Esophagus muscularis mucosa (tissue), 4 donors: ENCODE results near the gene PCGF5. TPM values are rescaled to one million over a fixed set of nuclear protein-coding genes. Genes with fewer than 3 reads are reported as not detected.

Experiments
- DNase-seq: peaks from one replicate; pipeline ENCODE4 v3.0.0-alpha.2; 2017; ENCODE audit errors: extremely low spot score
- H3K27ac ChIP-seq, 4 donors: fragments of 200-600 bp; sonication (generic); replicated peaks in 1 of 4; 1 replicate in 3 of 4; 2 replicates in 1 of 4; pipeline ENCODE4 v1.5.1; 2016 to 2019; ENCODE audit warnings: mild to moderate bottlenecking in 1 of 4
- H3K27me3 ChIP-seq, 4 donors: fragments of 200-600 bp; sonication (generic); one replicate each; pipeline versions ENCODE4 v1.5.1 to v1.6.0; 2016 to 2019
- H3K36me3 ChIP-seq, 4 donors: fragments of 200-600 bp; sonication (generic); one replicate each; pipeline ENCODE4 v1.5.1; 2016 to 2019
- H3K4me1 ChIP-seq, 4 donors: fragments of 200-600 bp; sonication (generic); one replicate each; pipeline ENCODE4 v1.5.1; 2016 to 2019
- H3K4me3 ChIP-seq, 4 donors: fragments of 200-600 bp; sonication (generic); 1 replicate in 2 of 4; 2 replicates in 2 of 4; pipeline ENCODE4 v1.5.1; 2016 to 2019; ENCODE audit warnings: mild to moderate bottlenecking in 4 of 4, moderate library complexity in 1 of 4
- H3K9me3 ChIP-seq, 4 donors: fragments of 200-600 bp; sonication (generic); 1 replicate in 3 of 4; 2 replicates in 1 of 4; pipeline ENCODE4 v1.5.1; 2016 to 2019
- EP300 ChIP-seq: sonication (generic); formaldehyde crosslinking; IDR thresholded peaks from one replicate; pipeline ENCODE4 v1.6.1; 2017; ENCODE audit warnings: antibody characterized with exemption
- POLR2A ChIP-seq: fragments of 450-650 bp; IDR thresholded peaks from one replicate; pipeline ENCODE4 v1.6.1; 2017; ENCODE audit warnings: antibody characterized with exemption, moderate library complexity, mild to moderate bottlenecking, low read depth
- POLR2AphosphoS5 ChIP-seq, 2 donors: sonication (generic); formaldehyde crosslinking; IDR thresholded peaks; one replicate each; pipeline ENCODE4 v1.6.1; 2017; ENCODE audit warnings: antibody characterized with exemption in 2 of 2
- WGBS: methylation state at CpG from one replicate; pipeline ENCODE4 v1.1.5; 2018; 5-methylcytosine and 5-hydroxymethylcytosine counted together
- intact Hi-C: fragments of 100-400 bp; cut with DNase I; formaldehyde crosslinking; loops from one replicate; pipeline ENCODE4 v1.15.1; 2023
- total RNA-seq, 4 donors: library from RNA; depleted of rRNA; stranded (reverse); fragments of >200 nt; gene quantifications; one replicate each; pipeline versions ENCODE4 v1.1.0 to v1.2.1, GENCODE V29; 2016
- TF ChIP-seq, protein P1 (sequence below), 3 experiments: fragments of 200-600 bp in 2 of 3; fragments of 450-650 bp in 1 of 3; sonication (generic) in 2 of 3; IDR thresholded peaks; one replicate each; pipeline ENCODE4 v1.5.1; 2017 to 2019; ENCODE audit warnings: antibody characterized with exemption in 3 of 3, mild to moderate bottlenecking in 2 of 3, moderate library complexity in 1 of 3

The PCGF5 gene
- total RNA-seq, 4 donors from 2014 or later: 41.6 to 62.7 (median 52.6) TPM

DNA sequence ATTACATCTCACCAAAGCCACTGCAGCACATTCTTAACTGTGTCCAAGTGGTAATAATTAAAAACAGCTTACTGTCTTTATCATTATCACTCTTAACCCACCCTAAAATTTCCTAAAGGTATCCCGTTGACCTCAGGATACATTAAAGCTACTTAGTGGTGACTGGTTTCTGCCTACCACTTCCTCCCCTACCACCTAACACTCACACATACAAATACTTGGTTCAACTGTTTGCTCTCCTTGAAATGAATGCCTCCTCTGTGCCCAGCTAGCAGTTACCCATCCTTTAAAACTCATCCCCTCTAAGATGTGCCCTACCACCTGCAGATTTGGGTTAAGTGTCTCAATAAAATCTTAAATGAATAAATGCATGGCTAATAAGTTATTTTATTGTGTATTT, 7.1 kb downstream of the PCGF5 start:
- peaks cover 0 to 7% (median 3%) of the 10 kb centered on the region in 4 donors for H3K36me3 ChIP-seq
- WGBS: 55% methylated on average over 1 of the region's 1 CpG
- intact Hi-C loops: no loop called here
- H3K27ac ChIP-seq: no peak overlapping the region
- no peak for TF ChIP-seq POLR2AphosphoS5 (IDR thresholded peaks at IDR 0.05)
- TF ChIP-seq POLR2A: no peak
- TF ChIP-seq EP300: no peak
- TF ChIP-seq, protein P1, sequence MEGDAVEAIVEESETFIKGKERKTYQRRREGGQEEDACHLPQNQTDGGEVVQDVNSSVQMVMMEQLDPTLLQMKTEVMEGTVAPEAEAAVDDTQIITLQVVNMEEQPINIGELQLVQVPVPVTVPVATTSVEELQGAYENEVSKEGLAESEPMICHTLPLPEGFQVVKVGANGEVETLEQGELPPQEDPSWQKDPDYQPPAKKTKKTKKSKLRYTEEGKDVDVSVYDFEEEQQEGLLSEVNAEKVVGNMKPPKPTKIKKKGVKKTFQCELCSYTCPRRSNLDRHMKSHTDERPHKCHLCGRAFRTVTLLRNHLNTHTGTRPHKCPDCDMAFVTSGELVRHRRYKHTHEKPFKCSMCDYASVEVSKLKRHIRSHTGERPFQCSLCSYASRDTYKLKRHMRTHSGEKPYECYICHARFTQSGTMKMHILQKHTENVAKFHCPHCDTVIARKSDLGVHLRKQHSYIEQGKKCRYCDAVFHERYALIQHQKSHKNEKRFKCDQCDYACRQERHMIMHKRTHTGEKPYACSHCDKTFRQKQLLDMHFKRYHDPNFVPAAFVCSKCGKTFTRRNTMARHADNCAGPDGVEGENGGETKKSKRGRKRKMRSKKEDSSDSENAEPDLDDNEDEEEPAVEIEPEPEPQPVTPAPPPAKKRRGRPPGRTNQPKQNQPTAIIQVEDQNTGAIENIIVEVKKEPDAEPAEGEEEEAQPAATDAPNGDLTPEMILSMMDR (IDR thresholded peaks at IDR 0.05): no peak
- H3K27me3 ChIP-seq: no peaks in the 10 kb centered on the region
- no peak for DNase-seq
- no peak overlapping the region for H3K4me3 ChIP-seq
- no peaks in the 10 kb centered on the region for H3K9me3 ChIP-seq
- peaks cover 14 to 33% (median 18%) of the 10 kb centered on the region in 4 donors for H3K4me1 ChIP-seq

DNA sequence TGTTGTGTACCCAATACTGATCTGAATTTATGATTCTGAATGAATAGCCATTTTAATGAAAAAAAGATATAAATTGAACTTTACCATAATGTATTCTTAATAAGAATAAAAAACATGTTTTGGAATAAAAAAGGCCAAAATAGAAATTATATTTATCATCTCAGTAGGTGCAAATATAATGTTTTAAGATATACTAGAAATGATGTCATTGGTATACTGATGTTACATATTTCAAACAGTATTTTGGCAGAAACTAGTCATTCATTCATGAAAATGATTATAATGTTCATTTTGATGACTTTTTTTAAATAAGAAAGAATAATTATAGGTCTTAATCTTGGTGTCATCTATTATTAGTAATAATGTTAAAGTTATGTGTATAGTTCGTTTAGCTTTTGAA, 9.2 kb downstream of the PCGF5 start:
- no peak for DNase-seq
- peaks cover 0 to 7% (median 3%) of the 10 kb centered on the region in 4 donors for H3K36me3 ChIP-seq

DNA sequence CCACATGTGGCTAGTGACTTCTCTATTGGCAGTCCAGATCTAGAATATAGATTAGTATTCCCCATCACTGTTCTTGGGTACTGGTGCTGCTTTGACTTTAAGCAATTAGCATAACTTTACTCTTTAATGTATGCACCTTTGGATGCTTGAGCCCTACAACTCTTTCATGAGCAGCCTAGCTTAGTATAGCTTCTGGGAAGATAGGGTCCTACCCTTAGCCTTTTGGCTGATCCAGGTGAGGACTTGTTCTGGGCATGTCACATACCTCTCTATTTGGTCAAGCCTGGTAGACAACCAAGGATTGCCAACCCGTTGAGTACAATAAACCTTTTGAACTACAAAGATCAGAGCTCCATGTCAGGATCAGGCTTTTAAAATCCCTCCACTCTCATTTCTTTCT, 17.7 kb downstream of the PCGF5 start:
- 72% methylated on average over 1 of the region's 1 CpG for WGBS
- intact Hi-C loops: no loop called here
- Histone ChIP-seq H3K9me3 (no peaks in the 10 kb centered on the region), H3K27ac (no peak overlapping the region), H3K4me3 (no peak overlapping the region), H3K4me1 (peaks cover 0 to 6% (median 0%) of the 10 kb centered on the region in 4 donors), H3K36me3 (peaks cover 0 to 6% (median 1%) of the 10 kb centered on the region in 4 donors), H3K27me3 (no peaks in the 10 kb centered on the region)
- TF ChIP-seq POLR2AphosphoS5 (IDR thresholded peaks at IDR 0.05) (no peak), EP300 (no peak), POLR2A (no peak)
- TF ChIP-seq, protein P1 (IDR thresholded peaks at IDR 0.05): no peak
- no peak for DNase-seq

More for the DNA sequence above, 9.2 kb downstream of the PCGF5 start:
- no peak overlapping the region for H3K27ac ChIP-seq
- intact Hi-C loops: no loop called here
- no peaks in the 10 kb centered on the region for H3K27me3 ChIP-seq
- no peak for TF ChIP-seq POLR2AphosphoS5 (IDR thresholded peaks at IDR 0.05)
- TF ChIP-seq, protein P1 (IDR thresholded peaks at IDR 0.05): no peak
- TF ChIP-seq EP300: no peak
- no peak for TF ChIP-seq POLR2A
- 35% methylated on average over 1 of the region's 1 CpG for WGBS
- no peak overlapping the region for H3K4me3 ChIP-seq
- H3K4me1 ChIP-seq: peaks cover 0 to 13% (median 6%) of the 10 kb centered on the region in 4 donors
- H3K9me3 ChIP-seq: no peaks in the 10 kb centered on the region

DNA sequence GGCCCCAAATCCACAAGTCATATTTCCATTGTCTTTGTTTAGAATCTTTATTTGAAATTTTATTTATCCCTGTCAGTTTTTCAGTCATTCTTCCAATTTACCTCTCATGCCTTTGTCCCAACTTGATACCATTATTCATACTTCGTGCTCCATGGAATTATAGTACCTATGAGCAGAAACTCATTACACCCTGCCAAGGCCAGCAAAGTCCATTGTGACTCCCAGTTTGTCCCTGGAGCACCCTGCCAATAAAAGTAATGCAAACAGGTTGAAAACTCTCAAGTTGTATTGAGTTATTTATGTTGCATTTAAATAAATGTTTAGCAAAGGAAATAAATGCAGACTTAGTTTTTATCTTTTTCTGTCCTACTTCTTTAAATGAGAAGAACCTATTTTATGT, 19.3 kb downstream of the PCGF5 start:
- Histone ChIP-seq H3K4me3 (no peak overlapping the region), H3K4me1 (no peaks in the 10 kb centered on the region), H3K27ac (no peak overlapping the region), H3K9me3 (no peaks in the 10 kb centered on the region), H3K27me3 (no peaks in the 10 kb centered on the region), H3K36me3 (peaks cover 0 to 6% (median 1%) of the 10 kb centered on the region in 4 donors)
- DNase-seq: no peak
- intact Hi-C loops: no loop called here
- 96% methylated on average over 1 of the region's 1 CpG for WGBS
- TF ChIP-seq POLR2AphosphoS5 (IDR thresholded peaks at IDR 0.05) (no peak), POLR2A (no peak), EP300 (no peak)
- TF ChIP-seq, protein P1 (IDR thresholded peaks at IDR 0.05): no peak

DNA sequence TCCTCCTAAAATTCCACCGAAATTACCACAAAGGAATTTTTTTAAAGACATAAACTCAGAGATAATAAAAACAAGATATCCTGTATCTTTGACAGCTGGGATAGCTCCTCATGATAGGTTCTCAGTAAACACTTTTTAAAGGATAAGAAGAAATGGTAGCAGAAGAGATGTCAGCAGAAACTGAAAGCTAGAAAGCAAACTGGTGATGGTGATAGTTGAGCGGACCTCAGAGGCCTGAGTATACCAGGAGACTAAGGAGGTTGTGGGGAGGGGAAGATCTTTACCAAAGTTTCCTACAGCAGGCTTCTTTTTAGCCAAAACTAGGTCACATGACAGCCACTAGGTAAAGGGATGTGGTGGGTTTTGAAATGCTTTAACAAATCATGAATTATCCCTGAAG, 22.5 kb downstream of the PCGF5 start:
- Histone ChIP-seq H3K27ac (no peak overlapping the region), H3K27me3 (no peaks in the 10 kb centered on the region), H3K36me3 (peaks cover 0 to 6% (median 1%) of the 10 kb centered on the region in 4 donors), H3K4me3 (no peak overlapping the region), H3K9me3 (no peaks in the 10 kb centered on the region), H3K4me1 (peaks cover 7 to 27% (median 20%) of the 10 kb centered on the region in 4 donors)
- intact Hi-C loops: no loop called here
- TF ChIP-seq, protein P1 (IDR thresholded peaks at IDR 0.05): no peak
- 79% methylated on average over 2 of the region's 2 CpGs for WGBS
- no peak for DNase-seq
